Central memory CD8-positive, alpha-beta T cell (primary cell): ENCODE results near the gene DNAJC15.
"Not testable (repeated sequence)": the region's sequence is repeated elsewhere in the genome, so short reads cannot be mapped to it uniquely, and the experiment has no call there.

Experiments used
- ATAC-seq: fragments of 150-1000 bp; cut with Tn5 transposase; replicated peaks from 2 replicates; pipeline ENCODE4 v1.10.0; 2022; ENCODE audit warnings: mild to moderate bottlenecking, moderate FRiP score, moderate number of reproducible peaks; ENCODE audit not compliant: poor library complexity, severe bottlenecking; ENCODE audit errors: extremely low read depth
- DNase-seq, 2 donors: peaks; one replicate each; pipeline ENCODE4 v3.0.0; 2021; ENCODE audit warnings: low spot score in 2 of 2
- H3K27ac Mint-ChIP-seq: one replicate; pipeline ENCODE4 v1.8.0; 2022; ENCODE audit warnings: low read depth, mild to moderate bottlenecking, moderate library complexity, mixed read lengths
- H3K27me3 Mint-ChIP-seq: one replicate; pipeline ENCODE4 v1.8.0; 2022; ENCODE audit warnings: mixed read lengths
- H3K36me3 Mint-ChIP-seq: one replicate; pipeline ENCODE4 v1.8.0; 2022; ENCODE audit warnings: mild to moderate bottlenecking, moderate library complexity, mixed read lengths; ENCODE audit not compliant: insufficient read depth
- H3K4me1 Mint-ChIP-seq: one replicate; pipeline ENCODE4 v1.8.0; 2022; ENCODE audit warnings: mixed read lengths
- H3K4me3 Mint-ChIP-seq: one replicate; pipeline ENCODE4 v1.8.0; 2022; ENCODE audit warnings: mild to moderate bottlenecking, moderate library complexity, mixed read lengths
- H3K9me3 Mint-ChIP-seq: one replicate; pipeline ENCODE4 v1.8.0; 2022; ENCODE audit warnings: mixed read lengths

Gene DNAJC15

DNA sequence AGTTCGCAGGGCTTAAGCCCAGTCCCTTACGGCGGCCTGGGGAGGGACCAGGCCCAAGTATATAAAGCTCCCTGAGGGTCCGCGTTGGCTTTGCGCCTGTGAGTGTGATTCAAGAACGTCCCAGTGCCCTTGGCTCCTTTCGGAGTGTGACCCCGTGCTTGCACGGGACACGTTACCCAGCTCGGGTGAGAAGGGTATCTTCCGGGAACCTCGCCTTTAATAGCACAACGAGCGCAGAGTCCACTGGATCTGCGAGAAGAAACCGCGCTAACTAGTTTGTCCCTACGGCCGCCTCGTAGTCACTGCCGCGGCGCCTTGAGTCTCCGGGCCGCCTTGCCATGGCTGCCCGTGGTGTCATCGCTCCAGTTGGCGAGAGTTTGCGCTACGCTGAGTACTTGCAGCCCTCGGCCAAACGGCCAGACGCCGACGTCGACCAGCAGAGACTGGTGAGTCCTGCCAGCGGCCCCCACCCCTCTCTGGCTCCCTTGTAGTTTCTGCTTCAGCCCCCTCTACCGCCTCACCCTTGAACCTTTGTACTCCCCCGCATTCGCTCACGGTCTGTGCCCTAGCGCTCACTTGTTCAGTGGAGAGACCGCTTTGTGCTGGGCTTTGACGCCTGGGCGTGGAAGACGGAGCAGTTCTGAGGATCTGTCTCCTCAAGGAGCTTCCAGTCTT lies at the start of gene DNAJC15:
Gene DNAJC15 (plus strand): TSS at position 298 of the 675 bp plus-strand sequence. CDS start 41 bp downstream, at position 339.
- Mint-ChIP-seq H3K4me3 (peak within 1 kb of the TSS; percentile 97), H3K4me1 (peaks cover 27% of the 10 kb centered on the region)
- DNase-seq, result peak; percentile 56 to 61

DNA sequence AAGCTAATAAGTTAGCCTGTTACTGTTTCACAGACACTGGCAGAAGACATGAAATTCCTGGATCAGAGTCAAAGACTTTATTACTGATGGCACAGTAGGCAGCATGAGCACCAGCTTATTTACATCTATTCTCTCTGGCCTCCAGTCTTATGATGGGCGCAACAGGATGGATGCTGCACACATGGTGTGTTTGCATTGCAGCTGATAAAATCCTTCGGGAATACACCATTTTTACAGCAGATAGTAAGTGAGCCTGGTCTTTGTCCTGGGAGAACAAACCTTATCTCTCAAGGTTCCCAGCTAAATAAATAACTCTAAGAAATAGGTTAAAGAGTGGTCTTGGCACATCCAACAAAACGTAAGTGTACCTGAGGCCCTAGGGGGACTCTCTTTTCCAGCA lies 47.3 kb upstream of the DNAJC15 start:
- no peak overlapping the region for H3K4me3 Mint-ChIP-seq
- H3K27ac Mint-ChIP-seq, result no peak overlapping the region
- DNase-seq, result no peak
- ATAC-seq, result no peak
- H3K36me3 Mint-ChIP-seq, result peaks cover 2% of the 10 kb centered on the region
- H3K4me1 Mint-ChIP-seq, result peaks cover 7% of the 10 kb centered on the region
- no peaks in the 10 kb centered on the region for H3K9me3 Mint-ChIP-seq
- no peaks in the 10 kb centered on the region for H3K27me3 Mint-ChIP-seq

More for the DNA sequence above, at the start of gene DNAJC15:
- Mint-ChIP-seq H3K9me3 (no peaks in the 10 kb centered on the region), H3K27ac (peak within 1 kb of the TSS; percentile 92), H3K27me3 (no peaks in the 10 kb centered on the region), H3K36me3 (peaks cover 10% of the 10 kb centered on the region)
- peak; percentile 90 for ATAC-seq

DNA sequence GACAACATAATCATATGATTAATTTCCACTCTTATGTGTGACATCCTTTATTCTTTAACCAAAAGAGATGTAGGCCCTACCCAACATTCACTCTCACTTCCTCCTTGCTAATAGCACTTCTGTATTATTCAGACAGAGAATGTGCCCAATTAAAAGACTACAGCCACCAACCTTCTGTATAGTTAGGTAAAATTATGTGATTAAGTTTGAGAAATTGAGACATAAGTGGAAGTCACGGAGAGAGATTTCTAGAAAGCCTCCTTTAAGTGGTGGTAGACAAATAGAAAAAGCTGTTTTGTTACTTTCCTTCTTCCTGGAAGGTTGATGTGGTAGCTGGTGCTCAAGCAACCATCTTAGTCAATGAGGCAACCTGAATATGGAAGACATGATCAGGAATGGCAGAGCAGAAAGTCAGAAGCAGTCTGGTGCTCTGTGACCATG lies 46.1 kb upstream of the DNAJC15 start:
- Mint-ChIP-seq H3K27ac (no peak overlapping the region), H3K27me3 (no peaks in the 10 kb centered on the region)

DNA sequence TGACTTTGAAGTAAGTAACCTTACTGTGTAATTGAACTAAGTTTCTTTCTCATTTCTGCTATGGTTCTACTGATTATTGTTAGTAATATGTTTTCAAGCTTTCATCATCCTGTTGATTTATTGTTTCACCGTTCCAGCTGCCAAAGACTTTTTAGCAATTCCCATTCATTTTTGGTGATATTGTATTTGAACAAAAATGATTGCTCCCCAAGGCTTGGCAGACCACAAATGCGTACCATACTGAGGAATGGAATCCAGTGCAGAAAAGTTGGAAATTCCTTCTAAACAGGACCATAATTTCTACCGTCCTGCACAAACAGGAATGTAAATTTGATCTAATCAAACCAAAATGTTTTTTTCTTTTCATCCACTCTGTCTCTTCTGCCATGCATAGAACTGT lies 42.1 kb upstream of the DNAJC15 start:
- Mint-ChIP-seq H3K27me3 (no peaks in the 10 kb centered on the region), H3K9me3 (no peaks in the 10 kb centered on the region), H3K36me3 (peaks cover 2% of the 10 kb centered on the region), H3K4me3 (no peak overlapping the region), H3K4me1 (peaks cover 34% of the 10 kb centered on the region), H3K27ac (no peak overlapping the region)
- ATAC-seq (no peak), DNase-seq (no peak)

More for the DNA sequence above, 46.1 kb upstream of the DNAJC15 start:
- peaks cover 2% of the 10 kb centered on the region for H3K36me3 Mint-ChIP-seq
- no peak overlapping the region for H3K4me3 Mint-ChIP-seq
- no peak for ATAC-seq
- peaks cover 5% of the 10 kb centered on the region for H3K4me1 Mint-ChIP-seq
- no peaks in the 10 kb centered on the region for H3K9me3 Mint-ChIP-seq
- DNase-seq, result no peak

DNA sequence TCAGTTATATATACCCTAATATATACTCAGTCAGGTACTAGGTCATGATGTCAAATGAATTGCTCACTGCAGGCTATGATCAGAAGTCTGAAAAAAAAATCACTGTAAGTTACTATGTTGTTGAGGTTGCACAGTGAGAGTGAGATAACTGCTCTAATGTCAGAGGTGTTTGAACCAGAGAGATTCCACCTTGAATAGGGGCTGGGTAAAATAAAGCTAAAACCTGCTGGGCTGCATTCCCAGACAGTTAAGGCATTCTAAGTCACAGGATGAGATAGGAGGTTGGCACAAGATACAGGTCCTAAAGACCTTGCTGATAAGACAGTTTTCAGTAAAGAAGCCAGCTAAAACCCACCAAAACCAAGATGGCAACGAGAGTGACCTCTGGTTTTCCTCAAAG lies 41.5 kb upstream of the DNAJC15 start:
- Mint-ChIP-seq H3K27me3 (no peaks in the 10 kb centered on the region), H3K36me3 (no peaks in the 10 kb centered on the region), H3K27ac (no peak overlapping the region), H3K4me1 (peaks cover 34% of the 10 kb centered on the region), H3K4me3 (no peak overlapping the region), H3K9me3 (no peaks in the 10 kb centered on the region)
- no peak for ATAC-seq
- DNase-seq, result no peak

DNA sequence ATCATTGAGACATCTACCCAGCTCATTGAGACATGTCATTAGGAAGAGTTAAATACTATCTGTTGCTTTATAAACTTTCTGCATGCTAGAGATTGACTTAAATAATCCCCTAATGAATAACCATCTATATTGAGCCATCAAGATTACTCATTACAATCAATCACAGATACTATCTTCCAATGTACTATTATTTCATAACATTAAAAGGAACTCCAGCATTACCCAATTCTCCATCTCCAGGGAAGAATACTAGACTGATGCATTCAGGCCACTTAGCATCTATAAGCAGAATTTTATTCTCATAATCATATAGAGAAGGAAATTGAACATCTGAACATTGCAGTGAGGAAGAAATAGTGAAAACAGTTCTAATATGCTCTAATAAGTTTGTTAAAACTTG lies 39.4 kb upstream of the DNAJC15 start:
- H3K27me3 Mint-ChIP-seq, result no peaks in the 10 kb centered on the region
- H3K4me1 Mint-ChIP-seq, result peaks cover 34% of the 10 kb centered on the region
- no peaks in the 10 kb centered on the region for H3K9me3 Mint-ChIP-seq

DNA sequence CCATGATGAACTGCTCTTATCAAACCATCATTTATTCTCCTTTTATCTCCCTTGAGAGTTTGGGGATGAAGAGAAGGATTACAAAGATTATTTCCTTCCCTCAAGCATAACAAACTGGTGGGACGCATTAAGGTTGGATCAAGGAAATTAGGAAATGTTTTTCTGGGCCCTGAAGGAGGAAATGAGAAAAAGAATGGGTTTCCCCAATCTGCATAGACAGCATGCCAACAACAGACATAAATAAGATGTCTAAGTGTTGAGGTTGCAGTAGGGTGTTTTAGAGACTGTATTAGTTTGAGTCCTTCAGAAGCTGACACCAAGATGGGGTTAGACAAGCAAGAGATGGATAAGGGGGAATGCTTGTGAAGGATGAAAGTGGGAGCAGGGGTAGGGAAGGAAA lies 38.7 kb upstream of the DNAJC15 start:
- Mint-ChIP-seq H3K27ac (no peak overlapping the region), H3K36me3 (no peaks in the 10 kb centered on the region), H3K4me3 (no peak overlapping the region), H3K27me3 (no peaks in the 10 kb centered on the region), H3K9me3 (no peaks in the 10 kb centered on the region), H3K4me1 (peaks cover 34% of the 10 kb centered on the region)
- DNase-seq, result no peak
- no peak for ATAC-seq

More for the DNA sequence above, 39.4 kb upstream of the DNAJC15 start:
- Mint-ChIP-seq H3K27ac (no peak overlapping the region), H3K36me3 (no peaks in the 10 kb centered on the region), H3K4me3 (no peak overlapping the region)
- no peak for ATAC-seq
- no peak for DNase-seq

DNA sequence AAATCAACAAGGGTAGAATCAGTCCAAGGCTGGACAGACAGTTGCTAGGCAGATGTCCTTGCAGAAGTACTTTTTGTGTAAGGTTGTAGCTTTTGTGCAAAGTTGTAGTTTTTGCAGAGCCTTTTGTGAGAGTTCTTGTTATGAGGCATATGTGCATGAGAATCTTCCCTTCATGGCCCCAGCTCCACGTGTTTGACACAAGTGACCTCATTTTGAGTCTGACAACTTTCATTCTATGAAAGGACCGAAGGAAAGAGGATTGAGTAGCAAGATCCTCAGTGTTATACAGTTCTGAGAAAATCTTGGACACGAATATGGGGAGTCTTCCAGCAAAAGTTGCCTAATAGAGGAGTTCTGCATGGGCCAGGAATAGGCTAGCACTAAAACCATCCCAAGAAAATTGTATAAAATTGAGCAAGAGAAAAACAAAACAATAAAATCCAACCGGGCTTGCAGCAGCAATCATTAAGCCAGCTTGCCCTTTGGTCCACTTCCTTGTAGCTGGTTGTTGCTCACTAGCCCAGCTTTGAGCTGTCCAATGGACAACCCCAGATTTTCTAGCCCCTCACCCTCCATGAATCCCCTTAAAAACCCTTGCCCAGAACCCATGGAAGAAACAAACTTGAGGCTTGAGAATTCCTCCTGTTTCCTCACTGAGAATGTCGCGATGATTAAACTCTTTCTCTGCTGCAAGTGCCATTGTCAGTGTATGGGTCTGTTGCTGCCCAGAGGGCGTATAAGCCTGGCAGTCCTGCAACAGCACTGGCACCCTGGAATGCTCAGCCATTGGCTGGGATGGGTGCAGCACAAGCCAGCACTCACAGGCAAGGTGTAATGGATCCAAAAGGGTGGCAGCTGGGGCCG lies 37.8 kb upstream of the DNAJC15 start:
- Mint-ChIP-seq H3K4me1 (peaks cover 37% of the 10 kb centered on the region), H3K27ac (no peak overlapping the region), H3K27me3 (no peaks in the 10 kb centered on the region), H3K9me3 (no peaks in the 10 kb centered on the region), H3K36me3 (no peaks in the 10 kb centered on the region), H3K4me3 (no peak overlapping the region)
- ATAC-seq (no peak), DNase-seq (no peak)

DNA sequence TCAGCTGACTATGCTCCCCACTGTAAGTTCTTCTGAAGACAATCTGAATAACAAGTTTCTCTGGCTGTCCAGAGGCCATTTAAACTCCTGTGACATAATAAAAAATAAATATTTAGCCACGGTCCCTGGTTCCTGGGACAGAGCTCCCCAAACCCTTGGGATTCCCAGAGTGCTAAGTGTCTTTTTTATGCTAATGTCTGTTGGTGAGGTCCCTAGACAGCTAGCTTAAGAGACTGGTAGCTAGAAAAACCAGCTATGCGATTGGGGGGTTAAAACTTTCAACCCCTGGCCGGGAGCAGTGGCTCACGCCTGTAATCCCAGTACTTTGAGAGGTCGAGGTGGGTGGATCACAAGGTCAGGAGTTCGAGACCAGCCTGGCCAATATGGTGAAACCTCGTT lies 37.2 kb upstream of the DNAJC15 start:
- Mint-ChIP-seq H3K4me3 (no peak overlapping the region), H3K27me3 (no peaks in the 10 kb centered on the region), H3K4me1 (peaks cover 43% of the 10 kb centered on the region), H3K27ac (no peak overlapping the region), H3K36me3 (peaks cover 4% of the 10 kb centered on the region), H3K9me3 (no peaks in the 10 kb centered on the region)
- ATAC-seq (no peak), DNase-seq (no peak)

DNA sequence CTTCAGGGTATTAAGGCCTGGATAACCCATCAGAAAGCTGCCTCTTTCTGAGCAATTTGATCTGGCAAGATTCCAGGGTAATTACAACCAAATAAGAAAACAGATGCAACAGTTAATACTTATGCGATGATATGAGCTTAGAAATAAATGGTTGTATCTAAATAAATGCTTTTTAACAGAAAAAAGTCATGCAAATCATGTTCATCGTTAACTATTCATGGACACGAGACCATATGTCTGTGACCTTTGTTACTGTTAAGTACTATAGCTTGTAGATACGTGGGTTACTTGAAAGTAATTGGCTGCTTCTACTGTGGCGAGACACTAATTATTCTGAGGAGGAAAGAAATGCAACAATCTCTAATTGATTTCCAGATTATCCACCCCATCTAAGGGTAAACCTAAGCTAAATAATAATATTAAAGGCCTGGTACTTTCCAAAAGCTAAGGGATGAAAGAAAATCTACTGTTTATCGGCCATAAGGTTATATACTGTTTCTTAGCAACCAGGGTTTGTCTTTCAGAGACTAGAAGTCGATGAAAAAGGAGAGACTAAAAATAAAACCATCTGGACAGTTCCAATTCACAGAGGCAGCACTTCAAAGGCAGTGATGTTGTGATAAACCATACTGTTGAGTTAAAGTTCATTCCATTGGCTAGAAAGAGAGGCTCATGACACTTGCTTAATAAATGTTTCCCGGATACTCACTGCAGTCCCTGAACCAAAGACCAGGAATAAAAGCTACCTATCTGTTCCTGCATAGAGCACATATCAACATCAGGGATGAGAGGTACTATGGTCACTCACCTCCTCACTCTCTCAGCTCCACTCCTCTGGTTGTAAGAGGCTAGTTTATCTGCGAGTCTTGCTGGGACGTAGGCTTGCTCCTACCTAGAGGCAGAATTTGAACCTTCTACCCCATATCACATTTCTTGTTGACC lies 32.8 kb upstream of the DNAJC15 start:
- H3K27me3 Mint-ChIP-seq, result no peaks in the 10 kb centered on the region
- ATAC-seq (peak; percentile 8), DNase-seq (no peak)
- peak overlapping the region; percentile 93 for H3K4me3 Mint-ChIP-seq
- peaks cover 41% of the 10 kb centered on the region for H3K4me1 Mint-ChIP-seq
- H3K36me3 Mint-ChIP-seq, result peaks cover 13% of the 10 kb centered on the region
- no peaks in the 10 kb centered on the region for H3K9me3 Mint-ChIP-seq
- H3K27ac Mint-ChIP-seq, result peak overlapping the region; percentile 97

DNA sequence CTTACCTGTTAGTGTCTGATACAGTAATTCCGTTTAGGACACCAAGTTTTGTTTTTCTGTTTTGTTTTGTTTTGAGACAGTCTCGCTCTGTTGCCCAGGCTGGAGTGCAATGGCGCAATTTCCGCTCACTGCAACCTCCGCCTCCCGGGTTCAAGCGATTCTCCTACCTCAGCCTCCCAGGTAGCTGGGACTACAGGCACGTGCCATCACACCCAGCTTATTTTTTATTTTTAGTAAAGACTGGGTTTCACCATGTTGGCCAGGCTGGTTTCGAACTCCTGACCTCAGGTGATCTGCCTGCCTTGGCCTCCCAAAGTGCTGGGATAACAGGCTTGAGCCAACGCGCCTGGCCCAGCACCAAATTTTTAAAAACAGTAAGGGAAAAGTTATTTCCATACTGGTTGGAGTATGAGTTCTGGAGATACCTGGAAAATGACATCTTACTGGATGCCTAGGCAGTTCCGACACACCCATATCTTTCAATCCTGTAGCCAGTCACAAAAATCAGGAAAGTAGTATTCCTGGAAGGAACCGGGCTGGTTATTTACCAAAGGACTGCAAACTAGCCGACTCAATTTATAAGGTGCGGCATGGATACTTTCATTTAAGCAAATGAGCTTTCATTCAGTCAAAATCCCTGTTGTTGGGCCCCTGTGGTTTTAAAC lies 32.0 kb upstream of the DNAJC15 start:
- DNase-seq, ATAC-seq, H3K27me3 Mint-ChIP-seq, H3K9me3 Mint-ChIP-seq: not testable (repeated sequence)
- peaks cover 35% of the 10 kb centered on the region for H3K4me1 Mint-ChIP-seq
- peak overlapping the region; percentile 93 for H3K4me3 Mint-ChIP-seq
- peak overlapping the region; percentile 97 for H3K27ac Mint-ChIP-seq
- H3K36me3 Mint-ChIP-seq, result peaks cover 13% of the 10 kb centered on the region
